CD4-positive, alpha-beta T cell (primary cell): ENCODE results near the gene SLC17A8. TPM values are rescaled to one million over a fixed set of nuclear protein-coding genes. Genes with fewer than 3 reads are reported as not detected.
"Not testable (repeated sequence)": the region's sequence is repeated elsewhere in the genome, so short reads cannot be mapped to it uniquely, and the experiment has no call there.

Experiments
- ATAC-seq: fragments of 200-7000 bp; cut with Tn5 transposase; one replicate; pipeline ENCODE4 v1.10.0; 2022; ENCODE audit warnings: mild to moderate bottlenecking; ENCODE audit not compliant: poor library complexity
- CTCF ChIA-PET: fragments of 350-600 bp; sonication (Branson Sonifier 250); formaldehyde crosslinking; loops from one replicate; lab custom pipeline; 2021; ENCODE audit warnings: antibody characterized with exemption, inconsistent platforms; lab: Charles Lee
- POLR2A ChIA-PET: fragments of 350-600 bp; sonication (Branson Sonifier 250); formaldehyde crosslinking; loops from one replicate; lab custom pipeline; 2021; ENCODE audit warnings: antibody characterized with exemption, inconsistent platforms; lab: Charles Lee
- DNase-seq, 14 experiments: peaks; one replicate each; pipeline ENCODE4 v3.0.0-alpha.2; 2013 to 2020; ENCODE audit warnings: mixed read lengths in 2 of 14
- H3K27ac ChIP-seq, 2 donors: one replicate each; pipeline versions ENCODE4 v1.5.1 to v1.7.0; 2013; ENCODE audit warnings: low read length in 2 of 2, low read depth in 1 of 2, mild to moderate bottlenecking in 1 of 2
- H3K27me3 ChIP-seq, 2 experiments: 1 replicate in 1 of 2; 2 replicates in 1 of 2; pipeline versions ENCODE4 v1.6.1 to v1.7.0; 2013; ENCODE audit warnings: low read length in 2 of 2, control low read depth in 1 of 2, mild to moderate bottlenecking in 1 of 2, moderate library complexity in 1 of 2; ENCODE audit not compliant: insufficient read depth in 2 of 2, control insufficient read depth in 1 of 2
- H3K36me3 ChIP-seq: one replicate; pipeline ENCODE4 v1.6.1; 2013; ENCODE audit warnings: low read length, control low read depth; ENCODE audit not compliant: insufficient read depth
- H3K4me1 ChIP-seq: one replicate; pipeline ENCODE4 v1.6.1; 2013; ENCODE audit warnings: low read length, control low read depth; ENCODE audit not compliant: insufficient read depth
- H3K4me3 ChIP-seq: one replicate; pipeline ENCODE4 v1.5.1; 2013; ENCODE audit warnings: mild to moderate bottlenecking, low read length, moderate library complexity
- H3K9me3 ChIP-seq, 2 experiments: 1 replicate in 1 of 2; 2 replicates in 1 of 2; pipeline versions ENCODE4 v1.6.1 to v1.7.0; 2013; ENCODE audit warnings: low read length in 2 of 2, mild to moderate bottlenecking in 2 of 2, control low read depth in 1 of 2, moderate library complexity in 1 of 2; ENCODE audit not compliant: control insufficient read depth in 1 of 2, insufficient read depth in 1 of 2
- H3K27ac Mint-ChIP-seq: one replicate; pipeline ENCODE4 v1.8.0; 2020; ENCODE audit warnings: mixed read lengths
- H3K27me3 Mint-ChIP-seq: one replicate; pipeline ENCODE4 v1.8.0; 2021; ENCODE audit warnings: mixed read lengths
- H3K36me3 Mint-ChIP-seq: one replicate; pipeline ENCODE4 v1.8.0; 2021; ENCODE audit warnings: low read depth, mixed read lengths
- H3K4me1 Mint-ChIP-seq: one replicate; pipeline ENCODE4 v1.8.0; 2021; ENCODE audit warnings: low read depth, mixed read lengths
- H3K4me3 Mint-ChIP-seq: one replicate; pipeline ENCODE4 v1.8.0; 2020; ENCODE audit warnings: mild to moderate bottlenecking, mixed read lengths
- H3K9me3 Mint-ChIP-seq: one replicate; pipeline ENCODE4 v1.8.0; 2020; ENCODE audit warnings: mixed read lengths
- CTCF ChIP-seq: fragments of 200-600 bp; IDR thresholded peaks from one replicate; pipeline ENCODE4 v1.8.0; 2022; ENCODE audit warnings: antibody characterized with exemption, mild to moderate bottlenecking
- intact Hi-C, 2 experiments: fragments of 100-400 bp; cut with DNase I in 1 of 2; cut with micrococcal nuclease in 1 of 2; formaldehyde crosslinking; loops; one replicate each; pipeline versions ENCODE4 v1.15.1 to v1.9.0; 2023 to 2025; cut with DNase I, micrococcal nuclease
- total RNA-seq, 174 experiments: library from RNA in 2 of 174; stranded (reverse) in 2 of 174; gene quantifications; one replicate each; pipeline ENCODE4 v1.2.3 and lab custom pipeline; 2021 to 2026

Gene SLC17A8
- total RNA-seq, 2 experiments from 2014 or later = not detected

DNA sequence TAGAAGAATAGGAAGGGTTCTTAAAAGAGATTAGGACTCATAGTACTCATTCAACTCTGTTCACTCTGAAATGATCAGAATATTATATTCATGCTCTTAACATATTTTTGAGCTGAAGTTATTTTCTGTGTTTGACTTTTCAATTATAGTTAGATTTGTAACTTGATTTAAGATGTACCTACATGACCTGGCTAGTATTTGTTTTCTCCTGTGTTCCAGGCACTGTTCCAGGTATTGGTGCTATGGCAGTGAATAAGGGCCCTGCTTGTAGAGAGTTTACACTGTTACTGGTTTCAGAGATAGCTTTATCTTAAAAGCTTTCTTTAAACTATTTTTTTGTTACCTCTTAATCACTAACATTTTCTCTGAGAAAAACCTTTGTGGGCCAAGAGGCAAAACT, 19.1 kb upstream of the SLC17A8 start:
- no peak for TF ChIP-seq CTCF

DNA sequence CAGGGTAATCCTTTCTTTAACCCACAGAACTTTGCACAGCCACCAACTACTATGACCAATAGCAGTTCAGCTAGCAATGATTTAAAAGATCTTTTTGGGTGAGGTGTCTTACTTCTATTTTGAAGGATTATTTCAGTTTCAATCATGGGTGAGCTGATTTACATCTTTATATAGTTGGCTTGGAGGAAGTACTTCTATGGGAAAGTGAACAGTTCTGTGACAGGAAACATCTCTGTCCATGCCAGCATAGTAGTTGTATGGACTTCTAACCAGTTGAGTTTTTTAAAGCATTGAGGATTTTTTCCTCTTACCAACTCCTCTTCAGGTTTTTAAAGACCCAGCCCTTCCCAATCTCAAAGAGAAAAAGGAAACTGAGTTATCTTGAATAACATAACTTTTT, 17.8 kb upstream of the SLC17A8 start:
- H3K9me3 ChIP-seq = no peaks in the 10 kb centered on the region
- no peak for DNase-seq
- no peaks in the 10 kb centered on the region for H3K27me3 Mint-ChIP-seq
- H3K9me3 Mint-ChIP-seq = peaks cover 3% of the 10 kb centered on the region
- no peaks in the 10 kb centered on the region for H3K27me3 ChIP-seq
- H3K4me3 Mint-ChIP-seq = no peak overlapping the region
- no peaks in the 10 kb centered on the region for H3K4me1 Mint-ChIP-seq
- ChIA-PET POLR2A (no interaction called here), CTCF (no interaction called here)
- no peaks in the 10 kb centered on the region for H3K4me1 ChIP-seq
- no peak overlapping the region for H3K4me3 ChIP-seq
- peaks cover 61% of the 10 kb centered on the region for H3K36me3 Mint-ChIP-seq
- H3K27ac Mint-ChIP-seq = no peak overlapping the region
- ATAC-seq = no peak
- H3K36me3 ChIP-seq = peaks cover 33% of the 10 kb centered on the region
- no peak for TF ChIP-seq CTCF
- H3K27ac ChIP-seq = no peak overlapping the region
- intact Hi-C loops = no loop called here

More for the DNA sequence above, 19.1 kb upstream of the SLC17A8 start:
- Mint-ChIP-seq H3K4me3 (no peak overlapping the region), H3K9me3 (peaks cover 3% of the 10 kb centered on the region), H3K27me3 (no peaks in the 10 kb centered on the region), H3K27ac (no peak overlapping the region), H3K36me3 (peaks cover 74% of the 10 kb centered on the region), H3K4me1 (no peaks in the 10 kb centered on the region)
- ChIA-PET CTCF (interaction anchor here (1.1 kb wide), 1 partner anchor 9 kb away, joined by 3 read pairs; no protein-coding TSS in a partner anchor), POLR2A (interaction anchor here (0.6 kb wide), 1 partner anchor 167 kb away, joined by 3 read pairs; no protein-coding TSS in a partner anchor)
- ATAC-seq (no peak), DNase-seq (no peak)
- Histone ChIP-seq H3K9me3 (no peaks in the 10 kb centered on the region), H3K4me3 (no peak overlapping the region), H3K27me3 (no peaks in the 10 kb centered on the region), H3K27ac (no peak overlapping the region), H3K4me1 (no peaks in the 10 kb centered on the region), H3K36me3 (peaks cover 40% of the 10 kb centered on the region)
- intact Hi-C loops = no loop called here

DNA sequence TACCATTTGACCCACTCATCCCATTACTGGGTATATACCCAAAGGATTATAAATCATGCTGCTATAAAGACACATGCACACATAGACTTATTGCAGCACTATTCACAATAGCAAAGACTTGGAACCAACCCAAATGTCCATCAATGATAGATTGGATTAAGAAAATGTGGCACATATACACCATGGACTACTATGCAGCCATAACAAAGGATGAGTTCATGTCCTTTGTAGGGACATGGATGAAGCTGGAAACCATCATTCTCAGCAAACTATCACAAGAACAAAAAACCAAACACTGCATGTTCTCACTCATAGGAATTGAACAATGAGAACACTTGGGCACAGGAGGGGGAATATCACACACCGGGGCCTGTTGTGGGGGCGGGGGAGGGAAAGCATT, 14.0 kb upstream of the SLC17A8 start:
- H3K27me3 ChIP-seq, H3K4me1 ChIP-seq, H3K9me3 Mint-ChIP-seq, CTCF ChIA-PET, H3K27ac Mint-ChIP-seq, H3K4me3 Mint-ChIP-seq, POLR2A ChIA-PET, DNase-seq, H3K27me3 Mint-ChIP-seq, H3K4me3 ChIP-seq, H3K27ac ChIP-seq, intact Hi-C loops, ATAC-seq, H3K9me3 ChIP-seq, H3K4me1 Mint-ChIP-seq: not testable (repeated sequence)
- H3K36me3 Mint-ChIP-seq = peaks cover 23% of the 10 kb centered on the region
- H3K36me3 ChIP-seq = peaks cover 14% of the 10 kb centered on the region

- H3K27me3 ChIP-seq, POLR2A ChIA-PET, H3K4me3 ChIP-seq, intact Hi-C loops, ATAC-seq, H3K4me3 Mint-ChIP-seq, H3K27ac ChIP-seq, H3K27me3 Mint-ChIP-seq, DNase-seq, H3K4me1 Mint-ChIP-seq, H3K9me3 ChIP-seq, H3K9me3 Mint-ChIP-seq, H3K4me1 ChIP-seq, H3K27ac Mint-ChIP-seq, H3K36me3 ChIP-seq: not testable (repeated sequence)
- peaks cover 12% of the 10 kb centered on the region for H3K36me3 Mint-ChIP-seq
- CTCF ChIA-PET = interaction anchor here (0.7 kb wide), 1 partner anchor 120 kb away, joined by 4 read pairs; no protein-coding TSS in a partner anchor
Observed at GRCh38 chr12:100344351-100344750, 12.5 kb upstream of the SLC17A8 start.
